ENCODE data around the gene NT5C2.

- TF ChIP-seq CTCF (IDR thresholded peaks at IDR 0.05) (no peak), POLR2A (IDR thresholded peaks at IDR 0.05) (no peak)
Measured at GRCh38 chr10:103058034-103058433, 135.0 kb downstream of the NT5C2 start.

Data from lower leg skin (tissue), 3 donors.